ENCODE results near the gene PRR15L. TPM values are rescaled to one million over a fixed set of nuclear protein-coding genes. Genes with fewer than 3 reads are reported as not detected.
"Not testable (repeated sequence)": the region's sequence is repeated elsewhere in the genome, so short reads cannot be mapped to it uniquely, and the experiment has no call there.

PRR15L gene
- total and polyA plus RNA-seq, 2 experiments from 2014 or later: 0.57 TPM; not detected in 1

- ATAC-seq: no peak
Observed at GRCh38 chr17:47924785-47925677, 32.7 kb downstream of the PRR15L start.

DNA sequence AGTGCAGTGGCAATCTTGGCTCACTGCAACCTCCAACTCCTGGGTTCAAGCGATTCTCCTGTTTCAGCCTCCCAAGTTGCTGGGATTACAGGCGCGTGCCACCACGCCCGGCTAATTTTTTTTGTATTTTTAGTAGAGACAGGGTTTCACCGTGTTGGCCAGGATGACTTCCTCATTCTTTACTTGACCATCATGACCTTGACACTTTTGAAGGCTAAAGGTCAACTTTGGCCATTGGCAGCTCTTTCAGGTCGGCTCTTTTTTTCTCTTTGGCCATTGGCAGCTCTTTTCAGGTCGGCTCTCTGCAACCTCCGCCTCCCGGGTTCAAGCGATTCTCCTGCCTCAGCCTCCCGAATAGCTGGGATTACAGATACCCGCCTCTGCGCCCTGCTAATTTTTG, 37.8 kb downstream of the PRR15L start:
- not testable (repeated sequence) for H3K27ac ChIP-seq (ENCODE audit: low read depth); H3K36me3 ChIP-seq (ENCODE audit: insufficient read depth); H3F3A ChIP-seq (replicated peaks; ENCODE audit: low read depth); H3K4me3 Mint-ChIP-seq; ATAC-seq; H3K4me2 ChIP-seq; H3K4me1 Mint-ChIP-seq; H3K79me2 ChIP-seq (replicated peaks; ENCODE audit: insufficient read depth); H3K4me3 ChIP-seq; H3K27ac Mint-ChIP-seq; H3K9me3 Mint-ChIP-seq; DNase-seq (ENCODE audit: low spot score); H4K20me1 ChIP-seq (replicated peaks; ENCODE audit: insufficient read depth); H3K27me3 ChIP-seq (ENCODE audit: insufficient read depth); H2AFZ ChIP-seq; H3K4me1 ChIP-seq (ENCODE audit: insufficient read depth); H3K27me3 Mint-ChIP-seq (ENCODE audit: insufficient read depth, low read depth, poor library complexity); H3K9me2 ChIP-seq (ENCODE audit: insufficient read depth)
- peaks cover 13% of the 10 kb centered on the region for H3K36me3 Mint-ChIP-seq (ENCODE audit: low read depth)

More at GRCh38 chr17:47924785-47925677, 32.7 kb downstream of the PRR15L start:
- DNase-seq (ENCODE audit: low spot score): no peak
- peak overlapping the region; percentile 38; the same call in 1 of the 2 replicates for H3K27ac Mint-ChIP-seq
- no peaks in the 10 kb centered on the region for H3K9me3 Mint-ChIP-seq
- H4K20me1 ChIP-seq (replicated peaks; ENCODE audit: insufficient read depth): no peaks in the 10 kb centered on the region
- H3K79me2 ChIP-seq (replicated peaks; ENCODE audit: insufficient read depth): no peaks in the 10 kb centered on the region
- H3K36me3 ChIP-seq (ENCODE audit: insufficient read depth): no peaks in the 10 kb centered on the region; the same call in 1 of the 2 replicates
- no peaks in the 10 kb centered on the region for H3K4me1 Mint-ChIP-seq
- H3F3A ChIP-seq (replicated peaks; ENCODE audit: low read depth): no peaks in the 10 kb centered on the region
- no peak overlapping the region for H3K4me3 ChIP-seq
- H3K27me3 ChIP-seq (ENCODE audit: insufficient read depth): no peaks in the 10 kb centered on the region
- peaks cover 20% of the 10 kb centered on the region for H3K36me3 Mint-ChIP-seq (ENCODE audit: low read depth)
- no peak overlapping the region for H3K4me3 Mint-ChIP-seq
- no peak overlapping the region for H2AFZ ChIP-seq
- H3K9me2 ChIP-seq (ENCODE audit: insufficient read depth): no peaks in the 10 kb centered on the region
- no peak overlapping the region for H3K27ac ChIP-seq (ENCODE audit: low read depth)
- H3K27me3 Mint-ChIP-seq (ENCODE audit: insufficient read depth, low read depth, poor library complexity): peaks cover 6% of the 10 kb centered on the region
- no peak for TF ChIP-seq CTCF (conservative IDR thresholded peaks at IDR 0.05; ENCODE audit: low read depth in 2 of 2)
- no peak for TF ChIP-seq CREB1 (CRISPR knock-in tag; IDR thresholded peaks at IDR 0.05; ENCODE audit: low read depth)
- TF ChIP-seq REST (IDR thresholded peaks at IDR 0.05; ENCODE audit: unreplicated experiment): no peak
- TF ChIP-seq POLR2AphosphoS5 (IDR thresholded peaks at IDR 0.05; ENCODE audit: low read depth): no peak
- TF ChIP-seq, protein P1, sequence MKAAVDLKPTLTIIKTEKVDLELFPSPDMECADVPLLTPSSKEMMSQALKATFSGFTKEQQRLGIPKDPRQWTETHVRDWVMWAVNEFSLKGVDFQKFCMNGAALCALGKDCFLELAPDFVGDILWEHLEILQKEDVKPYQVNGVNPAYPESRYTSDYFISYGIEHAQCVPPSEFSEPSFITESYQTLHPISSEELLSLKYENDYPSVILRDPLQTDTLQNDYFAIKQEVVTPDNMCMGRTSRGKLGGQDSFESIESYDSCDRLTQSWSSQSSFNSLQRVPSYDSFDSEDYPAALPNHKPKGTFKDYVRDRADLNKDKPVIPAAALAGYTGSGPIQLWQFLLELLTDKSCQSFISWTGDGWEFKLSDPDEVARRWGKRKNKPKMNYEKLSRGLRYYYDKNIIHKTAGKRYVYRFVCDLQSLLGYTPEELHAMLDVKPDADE (IDR thresholded peaks at IDR 0.05): no peak
- TF ChIP-seq STAT1 (IDR thresholded peaks at IDR 0.05; ENCODE audit: unreplicated experiment): no peak
- no peak for TF ChIP-seq EZH2phosphoT487 (IDR thresholded peaks at IDR 0.05; ENCODE audit: unreplicated experiment)
- H3K4me2 ChIP-seq: no peak overlapping the region
- H3K4me1 ChIP-seq (ENCODE audit: insufficient read depth): no peaks in the 10 kb centered on the region
